OCI-LY3 (cell line): ENCODE data around the gene SCAND1.

Experiments used
- EZH2phosphoT487 ChIP-seq: fragments of 200-600 bp; shearing (Covaris generic); IDR thresholded peaks from 2 replicates; pipeline ENCODE4 v1.6.1; 2018; ENCODE audit warnings: antibody characterized with exemption, mixed run types, low read depth
- TF ChIP-seq, protein P1 (sequence below): fragments of 200-600, 300-600 bp; sonication (generic); IDR thresholded peaks from 2 replicates; pipeline ENCODE4 v1.5.1; 2014; ENCODE audit warnings: antibody characterized with exemption, low read length, low read depth

DNA sequence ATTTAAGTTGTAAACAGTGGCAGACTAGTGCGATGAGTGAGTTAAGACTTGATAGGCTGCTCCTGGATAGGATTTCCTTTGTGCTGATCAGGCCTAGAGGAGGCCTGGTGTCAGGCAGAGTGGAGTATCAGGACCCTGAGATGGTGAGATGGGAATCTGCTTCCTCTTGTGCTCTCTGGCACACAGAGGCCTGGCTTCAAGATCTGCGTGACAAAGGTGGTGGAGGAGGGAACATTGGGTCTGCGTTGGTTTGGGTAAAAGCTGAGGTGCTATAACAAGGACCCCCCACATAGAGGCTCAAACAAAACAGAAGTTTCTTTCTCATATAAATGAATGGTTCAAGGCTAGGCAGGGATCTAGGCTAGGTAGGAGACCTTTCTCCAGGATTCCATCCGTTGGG is 20.3 kb downstream of the SCAND1 start:
- TF ChIP-seq, protein P1, sequence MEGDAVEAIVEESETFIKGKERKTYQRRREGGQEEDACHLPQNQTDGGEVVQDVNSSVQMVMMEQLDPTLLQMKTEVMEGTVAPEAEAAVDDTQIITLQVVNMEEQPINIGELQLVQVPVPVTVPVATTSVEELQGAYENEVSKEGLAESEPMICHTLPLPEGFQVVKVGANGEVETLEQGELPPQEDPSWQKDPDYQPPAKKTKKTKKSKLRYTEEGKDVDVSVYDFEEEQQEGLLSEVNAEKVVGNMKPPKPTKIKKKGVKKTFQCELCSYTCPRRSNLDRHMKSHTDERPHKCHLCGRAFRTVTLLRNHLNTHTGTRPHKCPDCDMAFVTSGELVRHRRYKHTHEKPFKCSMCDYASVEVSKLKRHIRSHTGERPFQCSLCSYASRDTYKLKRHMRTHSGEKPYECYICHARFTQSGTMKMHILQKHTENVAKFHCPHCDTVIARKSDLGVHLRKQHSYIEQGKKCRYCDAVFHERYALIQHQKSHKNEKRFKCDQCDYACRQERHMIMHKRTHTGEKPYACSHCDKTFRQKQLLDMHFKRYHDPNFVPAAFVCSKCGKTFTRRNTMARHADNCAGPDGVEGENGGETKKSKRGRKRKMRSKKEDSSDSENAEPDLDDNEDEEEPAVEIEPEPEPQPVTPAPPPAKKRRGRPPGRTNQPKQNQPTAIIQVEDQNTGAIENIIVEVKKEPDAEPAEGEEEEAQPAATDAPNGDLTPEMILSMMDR: no peak
- no peak for TF ChIP-seq EZH2phosphoT487
